DOHH2 (cell line): ENCODE data around the gene ST3GAL3.

ENCODE experiments used
- H3F3A ChIP-seq: fragments of 200-600 bp; sonication (generic), shearing (Covaris generic); 2 replicates; pipeline ENCODE4 v1.6.0; 2016; ENCODE audit warnings: antibody characterized with exemption, mild to moderate bottlenecking; ENCODE audit not compliant: control insufficient read depth, insufficient read depth
- H3K27ac ChIP-seq: fragments of 200-600 bp; sonication (generic); 2 replicates; pipeline ENCODE4 v1.5.1; 2014; ENCODE audit warnings: low read depth, mild to moderate bottlenecking, low read length, moderate library complexity
- H3K27me3 ChIP-seq: fragments of 200-600 bp; sonication (generic); 2 replicates; pipeline ENCODE4 v1.6.1; 2014; ENCODE audit warnings: mild to moderate bottlenecking, low read length, mixed read lengths; ENCODE audit not compliant: control insufficient read depth
- H3K36me3 ChIP-seq: fragments of 200-600 bp; sonication (generic); 2 replicates; pipeline ENCODE4 v1.6.1; 2014; ENCODE audit warnings: mild to moderate bottlenecking, low read length, moderate library complexity, mixed read lengths; ENCODE audit not compliant: control insufficient read depth
- H3K4me1 ChIP-seq: fragments of 200-600 bp; sonication (generic); 2 replicates; pipeline ENCODE4 v1.6.1; 2014; ENCODE audit warnings: mild to moderate bottlenecking, low read length, mixed read lengths; ENCODE audit not compliant: control insufficient read depth
- H3K4me2 ChIP-seq: fragments of 200-600 bp; sonication (generic); 2 replicates; pipeline ENCODE4 v1.6.0; 2014; ENCODE audit warnings: mild to moderate bottlenecking, low read length, moderate library complexity
- H3K4me3 ChIP-seq: fragments of 200-600 bp; sonication (generic); 2 replicates; pipeline ENCODE4 v1.5.1; 2014; ENCODE audit warnings: mild to moderate bottlenecking, low read length, mixed read lengths
- H3K79me2 ChIP-seq: fragments of 200-600 bp; sonication (generic); 2 replicates; pipeline ENCODE4 v1.6.1; 2014; ENCODE audit warnings: mild to moderate bottlenecking, low read length, mixed read lengths; ENCODE audit not compliant: control insufficient read depth
- H3K9me2 ChIP-seq: fragments of 200-600 bp; sonication (generic); replicated peaks from 2 replicates; pipeline ENCODE4 v1.6.1; 2014; ENCODE audit warnings: mild to moderate bottlenecking, low read length, mixed read lengths; ENCODE audit not compliant: control insufficient read depth
- H3K9me3 ChIP-seq: fragments of 200-600 bp; sonication (generic); 2 replicates; pipeline ENCODE4 v1.6.1; 2014; ENCODE audit warnings: antibody characterized with exemption, low read length, mixed read lengths; ENCODE audit not compliant: control insufficient read depth, insufficient read depth
- H4K20me1 ChIP-seq: fragments of 200-600 bp; sonication (generic); 2 replicates; pipeline ENCODE4 v1.6.0; 2014; ENCODE audit warnings: low read depth, mild to moderate bottlenecking, antibody characterized with exemption, low read length, moderate library complexity; ENCODE audit not compliant: control insufficient read depth, insufficient read depth
- CTCF ChIP-seq: fragments of 200-600 bp; sonication (generic); IDR thresholded peaks from one replicate; pipeline ENCODE4 v1.5.1; 2014; ENCODE audit warnings: antibody characterized with exemption, mild to moderate bottlenecking, low read depth, low read length; ENCODE audit not compliant: poor library complexity, severe bottlenecking
- EZH2phosphoT487 ChIP-seq: fragments of 200-600 bp; sonication (generic); IDR thresholded peaks from 2 replicates; pipeline ENCODE4 v1.6.1; 2017; ENCODE audit warnings: borderline replicate concordance, mild to moderate bottlenecking, antibody characterized with exemption, low read length, moderate library complexity, mixed read lengths

Gene ST3GAL3

GRCh38 chr1:43707190-43708001 lies at the start of gene ST3GAL3:
ST3GAL3 (plus strand) TSS chr1:43707536; CDS start chr1:43736263, 28,727 bp downstream.
- H3K4me2 ChIP-seq: peak within 1 kb of the TSS; percentile 79
- H4K20me1 ChIP-seq: no peaks in the 10 kb centered on the region
- peaks cover 74% of the 10 kb centered on the region for H3K36me3 ChIP-seq
- H3F3A ChIP-seq: peaks cover 4% of the 10 kb centered on the region; the same call in 1 of the 2 replicates
- H3K79me2 ChIP-seq: peaks cover 60% of the 10 kb centered on the region
- H3K9me2 ChIP-seq: no peaks in the 10 kb centered on the region
- H3K4me3 ChIP-seq: peak within 1 kb of the TSS; percentile 88
- H3K4me1 ChIP-seq: peaks cover 26% of the 10 kb centered on the region
- H3K27me3 ChIP-seq: no peaks in the 10 kb centered on the region
- peak within 1 kb of the TSS; percentile 55 for H3K27ac ChIP-seq
- no peaks in the 10 kb centered on the region for H3K9me3 ChIP-seq
- TF ChIP-seq EZH2phosphoT487 (no peak), CTCF (no peak)

- H3K79me2 ChIP-seq: no peaks in the 10 kb centered on the region
- H3K4me3 ChIP-seq: no peak overlapping the region
- no peak overlapping the region for H3K27ac ChIP-seq
- no peaks in the 10 kb centered on the region for H4K20me1 ChIP-seq
- no peaks in the 10 kb centered on the region for H3K9me2 ChIP-seq
- no peaks in the 10 kb centered on the region for H3K4me1 ChIP-seq
- TF ChIP-seq CTCF: no peak
- TF ChIP-seq EZH2phosphoT487: no peak
- no peaks in the 10 kb centered on the region for H3K27me3 ChIP-seq
- H3K9me3 ChIP-seq: no peaks in the 10 kb centered on the region
- no peaks in the 10 kb centered on the region for H3F3A ChIP-seq
- no peak overlapping the region for H3K4me2 ChIP-seq
- H3K36me3 ChIP-seq: peaks cover 79% of the 10 kb centered on the region
Observed at GRCh38 chr1:43659212-43660166, 47.8 kb upstream of the ST3GAL3 start.

- no peaks in the 10 kb centered on the region for H3K27me3 ChIP-seq
- no peaks in the 10 kb centered on the region for H3K9me2 ChIP-seq
- no peak overlapping the region for H3K4me2 ChIP-seq
- H3F3A ChIP-seq: no peaks in the 10 kb centered on the region
- no peaks in the 10 kb centered on the region for H3K4me1 ChIP-seq
- H3K9me3 ChIP-seq: no peaks in the 10 kb centered on the region
- no peaks in the 10 kb centered on the region for H3K79me2 ChIP-seq
- H3K27ac ChIP-seq: no peak overlapping the region
- TF ChIP-seq EZH2phosphoT487 (no peak), CTCF (no peak)
- H3K4me3 ChIP-seq: no peak overlapping the region
- no peaks in the 10 kb centered on the region for H4K20me1 ChIP-seq
- peaks cover 79% of the 10 kb centered on the region for H3K36me3 ChIP-seq
Observed at GRCh38 chr1:43660355-43660754, 47.0 kb upstream of the ST3GAL3 start.
